Fibroblast of lung (primary cell): ENCODE data around the gene ZNF646. TPM values are rescaled to one million over a fixed set of nuclear protein-coding genes. Genes with fewer than 3 reads are reported as not detected.

Experiments used
- DNase-seq, 2 donors: peaks; one replicate each; pipeline versions ENCODE4 v3.0.0 to v3.0.0-alpha.2; 2010; ENCODE audit warnings: low read depth in 2 of 2
- H2AFZ ChIP-seq: 2 replicates; pipeline ENCODE4 v1.5.1; 2012; ENCODE audit warnings: low read length, control low read depth, inconsistent platforms
- H3K27ac ChIP-seq: 2 replicates; pipeline ENCODE4 v1.5.1; 2011; ENCODE audit warnings: low read length, control low read depth; ENCODE audit not compliant: insufficient read depth
- H3K27me3 ChIP-seq: 2 replicates; pipeline ENCODE4 v1.5.1; 2011; ENCODE audit warnings: mild to moderate bottlenecking, low read length; ENCODE audit not compliant: control insufficient read depth, insufficient read depth
- H3K36me3 ChIP-seq: 2 replicates; pipeline ENCODE4 v1.5.1; 2011; ENCODE audit warnings: low read length; ENCODE audit not compliant: control insufficient read depth, insufficient read depth
- H3K4me1 ChIP-seq: 2 replicates; pipeline ENCODE4 v1.5.1; 2011; ENCODE audit warnings: low read length; ENCODE audit not compliant: control insufficient read depth, insufficient read depth; ENCODE audit errors: extremely low read depth
- H3K4me2 ChIP-seq: 2 replicates; pipeline ENCODE4 v1.5.1; 2011; ENCODE audit warnings: low read length, control low read depth; ENCODE audit not compliant: insufficient read depth; ENCODE audit errors: extremely low read depth
- H3K4me3 ChIP-seq, 4 experiments: fragments of 200-600 bp in 1 of 4; sonication (generic) in 1 of 4; replicated peaks in 1 of 4; 2 replicates each; pipeline ENCODE4 v1.5.1; 2011 to 2016; ENCODE audit warnings: low read length in 4 of 4, low read depth in 3 of 4, mild to moderate bottlenecking in 3 of 4, control low read depth in 2 of 4, inconsistent platforms in 1 of 4, mixed read lengths in 1 of 4; ENCODE audit not compliant: insufficient read depth in 1 of 4; ENCODE audit errors: control extremely low read depth in 1 of 4
- H3K79me2 ChIP-seq: 2 replicates; pipeline ENCODE4 v1.5.1; 2012; ENCODE audit warnings: mild to moderate bottlenecking, low read length, inconsistent platforms; ENCODE audit not compliant: control insufficient read depth, insufficient read depth
- H3K9ac ChIP-seq: 2 replicates; pipeline ENCODE4 v1.5.1; 2011; ENCODE audit warnings: mild to moderate bottlenecking, low read length, control low read depth; ENCODE audit not compliant: insufficient read depth
- H3K9me3 ChIP-seq: 2 replicates; pipeline ENCODE4 v1.5.1; 2012; ENCODE audit warnings: low read depth, low read length; ENCODE audit not compliant: control insufficient read depth, insufficient read depth
- H4K20me1 ChIP-seq: 2 replicates; pipeline ENCODE4 v1.5.1; 2011; ENCODE audit warnings: low read length; ENCODE audit not compliant: control insufficient read depth, insufficient read depth; ENCODE audit errors: extremely low read depth
- EZH2 ChIP-seq: IDR thresholded peaks from 2 replicates; pipeline ENCODE4 v1.5.1; 2012; ENCODE audit warnings: low read length, control low read depth, mild to moderate bottlenecking; ENCODE audit errors: missing control alignments
- polyA plus RNA-seq, 2 donors: library from polyadenylated mRNA; depleted of rRNA in 1 of 2; stranded (reverse) in 1 of 2; unstranded in 1 of 2; fragments of >200 nt; gene quantifications; 2 replicates each; pipeline ENCODE4 v1.2.1, GENCODE V29; 2011 to 2012; ENCODE audit warnings: missing spikeins in 1 of 2
- total RNA-seq: library from RNA; depleted of rRNA; stranded (reverse); fragments of >200 nt; gene quantifications from 2 replicates; pipeline ENCODE4 v1.2.1, GENCODE V29; 2014
- TF ChIP-seq, protein P1 (sequence below), 2 donors: IDR thresholded peaks in 1 of 2; conservative IDR thresholded peaks in 1 of 2; 1 replicate in 1 of 2; 2 replicates in 1 of 2; pipeline ENCODE4 v1.5.1; 2011 to 2012; ENCODE audit warnings: low read length in 2 of 2, control low read depth in 1 of 2, inconsistent platforms in 1 of 2, low read depth in 1 of 2, mild to moderate bottlenecking in 1 of 2

Gene ZNF646
- total and polyA plus RNA-seq, 2 donors (not counting 1 experiment from before 2014, with no cell fraction given) = 2.6 to 13.2 TPM

GRCh38 chr16:31105677-31106213 lies 31.5 kb downstream of the ZNF646 start:
- Histone ChIP-seq H2AFZ (peak overlapping the region; percentile 93), H3K79me2 (peaks cover 9% of the 10 kb centered on the region), H3K4me2 (peak overlapping the region; percentile 25), H3K4me1 (peaks cover 3% of the 10 kb centered on the region), H3K9ac (no peak overlapping the region), H3K36me3 (peaks cover 6% of the 10 kb centered on the region), H3K9me3 (no peaks in the 10 kb centered on the region), H3K27ac (peak overlapping the region; percentile 20), H4K20me1 (no peaks in the 10 kb centered on the region), H3K27me3 (no peaks in the 10 kb centered on the region), H3K4me3 (no peak overlapping the region)
- DNase-seq = peak; percentile 32 to 46
- TF ChIP-seq, protein P1, sequence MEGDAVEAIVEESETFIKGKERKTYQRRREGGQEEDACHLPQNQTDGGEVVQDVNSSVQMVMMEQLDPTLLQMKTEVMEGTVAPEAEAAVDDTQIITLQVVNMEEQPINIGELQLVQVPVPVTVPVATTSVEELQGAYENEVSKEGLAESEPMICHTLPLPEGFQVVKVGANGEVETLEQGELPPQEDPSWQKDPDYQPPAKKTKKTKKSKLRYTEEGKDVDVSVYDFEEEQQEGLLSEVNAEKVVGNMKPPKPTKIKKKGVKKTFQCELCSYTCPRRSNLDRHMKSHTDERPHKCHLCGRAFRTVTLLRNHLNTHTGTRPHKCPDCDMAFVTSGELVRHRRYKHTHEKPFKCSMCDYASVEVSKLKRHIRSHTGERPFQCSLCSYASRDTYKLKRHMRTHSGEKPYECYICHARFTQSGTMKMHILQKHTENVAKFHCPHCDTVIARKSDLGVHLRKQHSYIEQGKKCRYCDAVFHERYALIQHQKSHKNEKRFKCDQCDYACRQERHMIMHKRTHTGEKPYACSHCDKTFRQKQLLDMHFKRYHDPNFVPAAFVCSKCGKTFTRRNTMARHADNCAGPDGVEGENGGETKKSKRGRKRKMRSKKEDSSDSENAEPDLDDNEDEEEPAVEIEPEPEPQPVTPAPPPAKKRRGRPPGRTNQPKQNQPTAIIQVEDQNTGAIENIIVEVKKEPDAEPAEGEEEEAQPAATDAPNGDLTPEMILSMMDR (conservative IDR thresholded peaks at IDR 0.05 in 1 of 2, IDR thresholded peaks at IDR 0.05 in 1 of 2; ENCODE audit: low read depth in 1 of 2, low read length in 2 of 2) = peak; percentile 61 to 78
- TF ChIP-seq EZH2 = no peak

DNA sequence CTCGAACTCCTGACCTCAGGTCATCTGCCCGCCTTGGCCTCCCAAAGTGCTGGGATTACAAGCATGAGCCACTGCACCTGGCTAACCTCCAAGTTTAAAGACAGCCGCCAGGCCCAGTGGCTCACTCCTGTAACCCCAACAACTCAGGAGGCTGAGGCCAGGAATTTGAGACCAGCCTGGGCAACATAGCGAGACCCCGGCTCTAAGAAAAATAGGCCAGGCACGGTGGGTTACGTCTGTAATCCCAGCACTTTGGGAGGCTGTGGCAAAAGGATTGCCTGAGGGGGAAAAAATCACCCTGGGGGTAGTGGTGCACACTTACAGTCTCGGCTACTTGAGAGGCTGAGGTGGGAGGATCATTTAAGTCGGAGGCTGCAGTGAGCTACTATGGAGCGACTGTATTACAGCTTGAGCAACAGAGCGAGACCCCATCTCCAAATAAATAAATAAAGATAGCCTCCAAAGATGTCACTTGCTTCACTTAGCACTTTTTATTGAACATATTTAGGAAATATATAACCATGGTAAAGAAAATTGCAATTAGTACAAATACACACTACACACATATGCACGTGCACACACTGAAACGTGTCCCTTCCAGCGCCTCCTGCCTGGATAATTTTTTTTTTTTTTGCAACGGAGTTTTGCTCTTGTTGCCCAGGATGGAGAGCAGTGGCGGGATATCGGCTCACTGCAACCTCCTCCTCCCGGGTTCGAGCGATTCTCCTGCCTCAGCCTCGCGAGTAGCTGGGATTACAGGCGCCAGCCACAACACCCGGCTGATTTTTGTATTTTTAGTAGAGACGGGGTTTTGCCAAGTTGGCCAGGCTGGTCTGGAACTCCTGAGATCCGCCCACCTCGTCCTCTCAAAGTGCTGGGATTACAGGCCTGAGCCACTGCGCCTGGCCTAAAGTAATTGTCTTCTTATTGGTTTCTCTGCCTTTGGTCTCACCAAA lies 32.6 kb downstream of the ZNF646 start:
- Histone ChIP-seq H3K36me3 (peaks cover 13% of the 10 kb centered on the region), H2AFZ (no peak overlapping the region), H3K9ac (no peak overlapping the region), H3K4me2 (no peak overlapping the region), H3K9me3 (no peaks in the 10 kb centered on the region), H3K27ac (no peak overlapping the region), H3K79me2 (peaks cover 9% of the 10 kb centered on the region), H3K4me1 (peaks cover 3% of the 10 kb centered on the region), H3K27me3 (no peaks in the 10 kb centered on the region), H3K4me3 (no peak overlapping the region), H4K20me1 (no peaks in the 10 kb centered on the region)
- DNase-seq = no peak
- no peak for TF ChIP-seq EZH2
- TF ChIP-seq, protein P1 (conservative IDR thresholded peaks at IDR 0.05 in 1 of 2, IDR thresholded peaks at IDR 0.05 in 1 of 2; ENCODE audit: low read depth in 1 of 2, low read length in 2 of 2) = no peak

- H3K9ac ChIP-seq = no peak overlapping the region
- no peak overlapping the region for H2AFZ ChIP-seq
These were observed 33.2 kb downstream of the ZNF646 start for GRCh38 chr16:31107465-31107867.

More at GRCh38 chr16:31107465-31107867, 33.2 kb downstream of the ZNF646 start:
- Histone ChIP-seq H4K20me1 (no peaks in the 10 kb centered on the region), H3K4me1 (peaks cover 3% of the 10 kb centered on the region), H3K27me3 (no peaks in the 10 kb centered on the region), H3K4me3 (peak overlapping the region in 2 of 4 experiments; percentile 52 to 95), H3K9me3 (no peaks in the 10 kb centered on the region), H3K79me2 (peaks cover 9% of the 10 kb centered on the region), H3K36me3 (peaks cover 19% of the 10 kb centered on the region), H3K27ac (no peak overlapping the region), H3K4me2 (peak overlapping the region; percentile 83)
- TF ChIP-seq EZH2 = no peak
- TF ChIP-seq, protein P1 (conservative IDR thresholded peaks at IDR 0.05 in 1 of 2, IDR thresholded peaks at IDR 0.05 in 1 of 2; ENCODE audit: low read depth in 1 of 2, low read length in 2 of 2) = no peak
- no peak for DNase-seq
